Measurements from ENCODE around the gene ARHGAP26.

The ARHGAP26 gene, protein sequence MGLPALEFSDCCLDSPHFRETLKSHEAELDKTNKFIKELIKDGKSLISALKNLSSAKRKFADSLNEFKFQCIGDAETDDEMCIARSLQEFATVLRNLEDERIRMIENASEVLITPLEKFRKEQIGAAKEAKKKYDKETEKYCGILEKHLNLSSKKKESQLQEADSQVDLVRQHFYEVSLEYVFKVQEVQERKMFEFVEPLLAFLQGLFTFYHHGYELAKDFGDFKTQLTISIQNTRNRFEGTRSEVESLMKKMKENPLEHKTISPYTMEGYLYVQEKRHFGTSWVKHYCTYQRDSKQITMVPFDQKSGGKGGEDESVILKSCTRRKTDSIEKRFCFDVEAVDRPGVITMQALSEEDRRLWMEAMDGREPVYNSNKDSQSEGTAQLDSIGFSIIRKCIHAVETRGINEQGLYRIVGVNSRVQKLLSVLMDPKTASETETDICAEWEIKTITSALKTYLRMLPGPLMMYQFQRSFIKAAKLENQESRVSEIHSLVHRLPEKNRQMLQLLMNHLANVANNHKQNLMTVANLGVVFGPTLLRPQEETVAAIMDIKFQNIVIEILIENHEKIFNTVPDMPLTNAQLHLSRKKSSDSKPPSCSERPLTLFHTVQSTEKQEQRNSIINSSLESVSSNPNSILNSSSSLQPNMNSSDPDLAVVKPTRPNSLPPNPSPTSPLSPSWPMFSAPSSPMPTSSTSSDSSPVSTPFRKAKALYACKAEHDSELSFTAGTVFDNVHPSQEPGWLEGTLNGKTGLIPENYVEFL

GRCh38 chr5:142769793-142770649 is at the start of gene ARHGAP26:
ARHGAP26 (plus strand) TSS chr5:142770377; CDS start chr5:142770762, 385 bp downstream.
- DNase-seq = peak; percentile 88

DNA sequence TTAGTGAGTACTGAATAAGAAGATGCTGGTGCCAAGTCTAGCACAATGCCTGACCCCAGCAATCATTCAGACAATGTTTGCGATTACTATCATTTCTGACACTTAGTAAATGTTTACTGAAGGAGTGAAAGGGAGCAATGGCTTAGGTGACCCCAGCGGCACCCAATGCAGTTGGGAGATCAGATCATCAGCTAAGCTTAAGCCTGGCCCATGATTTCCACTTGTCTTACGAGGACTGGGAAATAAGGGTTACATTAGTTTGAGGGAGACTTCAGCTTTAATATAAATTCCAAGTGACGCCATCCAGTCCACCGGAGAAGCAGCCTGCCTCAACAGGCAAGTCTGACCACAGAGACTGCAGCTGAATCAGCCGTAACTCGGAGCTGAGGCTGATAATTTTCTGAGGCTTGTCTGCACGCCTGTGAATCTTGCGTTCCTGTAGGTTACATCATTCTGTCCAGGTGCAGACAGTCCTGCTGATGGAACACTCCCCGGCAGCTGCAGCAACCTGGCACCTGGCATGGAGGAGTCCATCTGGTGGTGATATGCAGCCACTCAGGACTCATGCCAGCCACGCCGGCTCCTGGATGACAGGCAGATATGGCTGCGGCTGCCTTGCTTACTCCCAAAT is 49.4 kb upstream of the ARHGAP26 start:
- no peak for DNase-seq

- DNase-seq = no peak
Measured at GRCh38 chr5:142722146-142722545, 48.0 kb upstream of the ARHGAP26 start.

DNA sequence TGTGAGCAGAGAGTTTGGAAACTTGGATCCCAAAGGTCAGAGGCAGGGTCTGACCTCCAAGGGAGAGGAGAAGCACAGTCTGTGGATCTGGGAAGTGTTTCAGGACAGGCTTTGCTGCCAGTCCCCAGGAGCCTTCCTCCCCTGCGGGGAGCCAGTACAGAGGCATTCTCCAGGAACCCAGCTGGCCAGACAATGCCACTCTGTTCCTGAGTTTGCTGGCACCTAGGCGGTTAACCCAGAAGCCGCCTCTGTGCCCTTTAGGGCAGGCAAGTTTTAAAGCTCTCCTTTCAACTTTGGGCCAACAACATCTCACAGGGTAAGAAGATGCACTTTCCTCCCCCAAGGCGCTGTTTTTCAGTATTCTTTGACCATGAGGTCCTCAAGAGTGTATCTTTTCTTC is 47.3 kb upstream of the ARHGAP26 start:
- DNase-seq = no peak

- no peak for DNase-seq
Measured at GRCh38 chr5:142724821-142725220, 45.4 kb upstream of the ARHGAP26 start.

DNA sequence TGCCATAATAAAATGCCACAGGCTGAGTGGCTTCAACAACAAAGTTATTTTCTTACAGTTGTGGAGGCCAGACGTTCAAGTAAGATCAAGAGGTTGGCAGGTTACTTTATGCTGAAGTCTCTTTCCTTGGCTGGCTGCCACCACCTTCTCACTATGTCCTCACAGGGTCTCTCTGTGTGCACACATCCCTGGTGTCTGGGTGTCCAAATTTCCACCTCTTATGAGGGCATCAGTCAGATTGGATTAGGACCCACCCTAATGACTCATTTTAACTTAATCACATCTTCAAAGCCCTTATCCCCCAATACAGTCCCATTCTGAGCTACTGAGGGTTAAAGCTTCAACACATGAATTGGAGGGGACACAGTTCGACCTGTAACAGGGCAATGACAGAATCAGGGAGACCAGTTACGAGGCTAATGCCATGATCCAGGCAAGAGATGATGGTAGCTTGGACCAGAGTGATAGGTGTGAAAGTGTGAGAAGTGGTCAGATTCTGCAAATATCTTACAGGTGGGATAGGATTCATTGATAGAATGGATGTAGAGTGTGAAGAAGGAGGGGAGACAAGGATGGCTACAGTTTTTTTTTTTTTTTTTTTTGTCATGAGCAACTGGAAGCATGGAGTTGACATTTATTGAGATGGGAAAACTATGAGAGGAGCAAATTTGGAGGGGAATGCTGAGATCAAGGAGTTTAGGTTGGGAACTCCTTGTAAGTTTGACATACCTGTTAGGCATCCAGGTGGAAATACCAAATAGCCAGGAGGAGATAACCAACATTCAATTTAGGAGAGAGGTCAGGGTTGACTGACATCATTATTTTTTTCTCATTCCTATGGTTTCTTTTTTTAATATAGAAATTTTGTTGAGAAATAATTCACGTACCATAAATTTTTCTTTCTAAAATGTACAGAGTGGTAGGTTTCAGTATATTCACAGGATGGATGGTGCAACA is 44.7 kb upstream of the ARHGAP26 start:
- DNase-seq = no peak

- DNase-seq = no peak
Measured at GRCh38 chr5:142726188-142726731, 43.9 kb upstream of the ARHGAP26 start.

- DNase-seq = no peak
Measured at GRCh38 chr5:142727735-142728047, 42.5 kb upstream of the ARHGAP26 start.

DNA sequence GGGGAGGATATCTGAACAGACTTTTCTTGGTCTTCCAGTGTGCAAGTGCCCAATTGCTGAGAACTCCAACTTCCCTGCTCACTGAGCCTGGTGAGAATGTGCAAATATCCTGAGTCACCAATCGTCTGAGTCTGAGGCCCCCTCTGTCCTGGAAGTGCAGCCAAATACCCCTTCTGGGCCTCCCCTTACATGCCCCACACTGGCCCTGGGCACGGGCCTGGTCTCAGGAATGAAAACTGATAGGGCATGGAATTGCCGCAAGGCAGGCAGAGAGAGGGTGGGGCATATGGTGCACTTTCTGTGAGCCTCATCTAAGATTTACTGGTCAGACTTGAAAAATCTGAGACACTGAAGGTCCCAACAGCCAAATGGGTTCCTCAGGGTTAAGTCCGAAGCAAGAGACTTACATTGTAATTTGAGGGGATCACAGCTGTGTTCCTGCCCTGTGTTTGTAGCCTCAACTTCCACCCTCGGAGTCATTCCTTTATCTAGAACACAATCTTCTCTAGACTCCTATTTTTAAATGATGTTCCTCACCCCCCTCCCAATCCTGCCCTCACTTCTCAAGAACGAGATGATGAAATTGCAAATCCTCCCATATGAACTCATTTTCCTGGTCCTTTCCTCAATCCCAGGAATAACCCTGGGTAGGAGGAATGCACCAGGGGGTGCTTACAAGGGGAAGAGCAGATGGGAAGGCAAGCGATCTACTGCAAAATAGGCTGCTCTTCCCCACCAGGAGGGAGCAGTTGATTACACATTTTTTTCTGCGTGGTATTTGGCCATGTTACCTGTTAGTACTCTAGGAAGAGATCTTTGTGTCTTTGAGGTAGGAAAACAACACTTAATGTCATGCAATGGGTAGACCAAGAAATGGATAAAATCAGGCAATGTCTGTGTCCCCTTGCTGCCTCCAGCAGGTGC is 34.6 kb upstream of the ARHGAP26 start:
- no peak for DNase-seq

DNA sequence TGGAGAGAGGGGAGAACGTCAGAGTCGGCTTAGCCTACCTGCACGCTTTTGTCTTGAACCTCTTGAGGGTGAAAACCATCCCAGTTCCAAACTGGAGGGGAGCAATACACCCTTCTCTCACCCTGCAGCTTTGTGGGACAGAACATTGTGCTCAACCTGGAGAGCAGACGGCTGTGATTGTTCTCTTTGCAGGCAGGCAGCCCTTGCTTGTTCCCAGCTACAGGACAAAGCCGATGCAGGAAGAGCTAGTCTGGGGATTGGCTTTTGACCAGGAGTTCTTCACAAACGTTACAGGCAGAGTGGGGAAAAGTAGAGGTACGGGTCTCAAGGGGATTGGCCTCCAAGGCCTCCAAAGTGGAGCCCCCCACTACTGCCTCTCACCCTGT is 33.9 kb upstream of the ARHGAP26 start:
- DNase-seq = no peak

DNA sequence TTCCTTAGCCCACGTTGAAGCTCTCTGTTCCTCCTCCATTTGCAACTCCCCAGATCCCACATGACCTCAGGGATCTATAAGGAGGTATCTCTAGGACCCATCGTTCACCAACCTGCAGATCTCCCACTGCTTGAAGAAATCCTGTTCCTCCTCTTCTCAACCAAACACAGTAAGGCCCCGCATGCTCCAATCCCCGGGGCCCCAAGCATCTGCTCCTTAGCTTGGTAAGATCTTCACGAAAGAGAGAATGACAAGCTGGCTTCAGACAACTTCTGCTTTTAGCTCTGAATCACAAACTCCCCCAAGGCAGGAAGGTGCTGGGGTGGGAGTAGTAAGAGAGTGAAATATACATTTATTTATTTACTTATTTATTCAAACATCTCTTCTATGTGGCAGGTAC is 33.0 kb upstream of the ARHGAP26 start:
- no peak for DNase-seq

DNA sequence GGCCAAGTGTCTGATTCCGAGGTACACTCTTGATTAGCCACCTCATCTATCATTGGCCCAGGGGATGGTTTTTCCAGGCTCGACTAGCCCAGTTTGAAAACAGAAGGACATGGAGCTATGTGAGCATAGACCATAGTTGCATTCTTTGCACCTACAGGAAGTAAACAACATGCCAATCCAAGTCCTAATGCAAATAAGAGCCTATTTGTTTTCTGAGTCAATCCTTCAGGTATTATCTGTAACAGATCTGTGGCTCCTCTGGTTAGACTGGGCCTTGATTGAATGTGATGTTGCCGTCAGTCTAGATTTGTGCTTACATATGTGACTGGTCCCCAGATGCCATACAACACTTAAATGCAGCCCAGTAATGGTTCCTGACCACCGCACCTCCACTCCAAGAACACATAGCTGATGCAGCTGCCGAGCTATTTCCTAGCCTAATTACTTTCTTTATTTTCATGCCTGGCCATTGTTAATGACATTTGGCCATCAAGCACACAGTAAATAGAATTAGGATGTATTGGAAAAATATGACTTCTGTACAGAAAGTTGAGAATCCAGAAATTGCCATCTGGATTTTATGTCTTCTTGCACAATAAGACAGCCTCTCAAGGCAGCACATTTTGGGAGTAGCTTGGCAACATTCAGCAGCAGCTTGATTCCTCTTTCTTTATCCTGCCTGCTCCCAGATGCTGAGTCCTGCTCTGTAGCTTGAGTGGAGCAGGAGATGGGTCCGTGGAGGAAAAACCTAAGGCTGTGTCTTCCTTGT is 29.5 kb upstream of the ARHGAP26 start:
- no peak for DNase-seq

DNA sequence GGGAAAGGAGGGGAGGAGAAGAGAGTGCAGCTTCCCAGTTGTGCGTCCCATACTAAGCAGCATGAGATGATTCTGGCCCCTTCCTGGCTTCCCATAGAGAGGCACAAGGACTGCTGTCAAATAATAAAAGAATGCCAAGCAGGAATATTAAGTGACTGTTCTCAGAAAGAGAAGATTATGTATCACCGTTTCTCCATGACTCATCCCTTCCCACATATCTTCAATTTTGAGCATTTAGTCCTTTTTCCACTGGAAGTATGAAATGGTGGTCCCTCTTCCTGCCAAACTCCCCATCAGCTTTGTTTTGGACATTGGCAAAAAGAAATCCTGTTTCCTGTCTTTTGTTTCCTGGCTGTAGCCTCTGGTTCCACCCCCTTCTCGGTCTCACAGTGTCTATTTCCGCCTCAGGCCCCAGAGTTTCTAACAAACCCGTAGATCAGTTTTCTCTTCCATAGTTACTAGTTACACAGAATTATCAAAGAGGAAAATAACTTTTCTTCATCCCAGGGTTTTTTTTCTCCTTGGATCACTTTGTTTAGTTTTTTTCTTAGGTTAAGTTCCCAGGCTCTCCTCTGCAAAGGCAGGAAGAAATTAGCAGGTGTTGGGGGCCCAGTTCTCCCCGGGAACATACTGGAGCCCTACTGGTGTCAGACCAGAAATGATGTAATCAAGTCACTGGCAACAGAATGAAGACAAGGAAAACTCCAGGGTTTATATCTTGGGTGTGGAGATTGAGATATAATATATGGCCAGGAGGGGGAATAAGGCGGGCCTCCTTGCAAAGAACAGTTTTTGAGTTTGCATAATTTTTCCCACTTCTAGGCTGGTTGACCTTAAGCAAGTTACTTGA is 26.4 kb upstream of the ARHGAP26 start:
- no peak for DNase-seq

GRCh38 chr5:142745268-142745667 is 24.9 kb upstream of the ARHGAP26 start:
- DNase-seq = no peak

DNA sequence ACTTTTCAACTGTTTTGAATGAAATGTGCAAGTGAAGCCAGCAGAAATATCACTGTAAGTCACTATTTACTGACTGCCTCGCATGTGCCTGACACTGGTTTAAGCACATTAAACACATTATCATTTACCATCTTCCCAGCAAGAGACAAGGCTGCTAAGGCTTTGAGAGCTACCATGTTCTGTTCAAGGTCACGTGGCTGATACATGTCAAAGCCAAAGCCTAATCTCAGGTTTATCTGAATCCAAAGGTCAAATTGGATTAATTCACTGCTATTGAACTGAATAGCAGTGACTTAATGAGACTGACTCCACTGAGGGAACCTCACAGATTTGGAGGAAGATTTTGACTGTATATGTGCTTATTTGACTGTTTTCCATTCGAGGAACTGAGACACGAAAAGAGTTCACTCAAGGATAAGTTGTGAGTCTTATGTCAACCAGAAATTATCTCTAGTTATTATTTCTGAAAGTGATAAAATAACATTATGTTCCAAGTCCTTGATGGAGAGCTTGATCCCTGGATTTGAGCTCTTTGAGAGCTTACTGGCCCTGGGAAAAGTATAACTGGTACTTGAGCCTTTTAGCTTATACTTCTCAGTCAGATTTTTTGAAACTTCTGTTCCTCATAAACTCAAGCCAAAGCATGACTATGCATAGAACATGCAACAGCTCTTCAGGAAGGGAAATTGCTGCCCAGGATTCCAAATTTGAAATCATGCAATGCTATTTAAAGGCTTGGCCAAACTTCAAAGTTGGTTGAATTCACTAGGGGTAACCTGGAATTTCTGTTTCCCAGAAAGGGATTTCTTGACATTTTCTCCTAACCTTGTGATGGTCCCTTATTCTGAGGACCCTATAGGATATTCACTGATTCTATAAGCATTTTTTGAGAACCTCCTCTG is 23.4 kb upstream of the ARHGAP26 start:
- DNase-seq = no peak

GRCh38 chr5:142748132-142748531 is 22.0 kb upstream of the ARHGAP26 start:
- no peak for DNase-seq

- peak; percentile 26 for DNase-seq
Measured at GRCh38 chr5:142748568-142749249, 21.5 kb upstream of the ARHGAP26 start.

Measured in activated CD4-positive, alpha-beta T cell treated with anti-CD3 and anti-CD28 coated beads for 1 hour (primary cell).